ENCODE data around the gene KRTAP4-16.
"Not testable (repeated sequence)": the region's sequence is repeated elsewhere in the genome, so short reads cannot be mapped to it uniquely, and the experiment has no call there.

KRTAP4-16 gene

GRCh38 chr17:41065829-41066624 is 36.0 kb downstream of the KRTAP4-16 start, which contains the start of gene KRTAP2-4:
KRTAP2-4 (minus strand) TSS chr17:41065879; CDS start chr17:41065845, 34 bp downstream.
- H3K27ac ChIP-seq (ENCODE audit: low read depth, low read length) = no peak within 1 kb of the TSS
- no peak within 1 kb of the TSS for H2BK120ac ChIP-seq (ENCODE audit: low read depth, low read length)
- DNase-seq = no peak
- H2BK15ac ChIP-seq (replicated peaks; ENCODE audit: low read depth) = no peak within 1 kb of the TSS
- no peaks in the 10 kb centered on the region for H3K27me3 ChIP-seq (ENCODE audit: insufficient read depth, low read length, poor library complexity)
- H3K4me3 ChIP-seq (ENCODE audit: low read length) = no peak within 1 kb of the TSS
- no peak within 1 kb of the TSS for H3K56ac ChIP-seq (ENCODE audit: low read length)
- no peak within 1 kb of the TSS for H3K4me2 ChIP-seq (ENCODE audit: low read length)
- no peak within 1 kb of the TSS for H3K9ac ChIP-seq (ENCODE audit: low read length)
- no peak within 1 kb of the TSS for H3K4ac ChIP-seq (ENCODE audit: low read depth, low read length)
- H3K79me1 ChIP-seq (ENCODE audit: low read length) = no peaks in the 10 kb centered on the region
- no peaks in the 10 kb centered on the region for H3K79me2 ChIP-seq (ENCODE audit: control insufficient read depth, insufficient read depth, low read length)
- H3K4me1 ChIP-seq (ENCODE audit: control insufficient read depth, low read depth, low read length) = no peaks in the 10 kb centered on the region
- H4K5ac ChIP-seq (ENCODE audit: low read length) = no peak within 1 kb of the TSS
- no CpG with 5 or more reads among the region's 6 CpGs for whole genome bisulfite sequencing (ENCODE audit: extremely low coverage, insufficient coverage, low lambda C conversion rate)
- H3K23ac ChIP-seq (ENCODE audit: low read length) = no peak within 1 kb of the TSS
- no peak within 1 kb of the TSS for H2BK5ac ChIP-seq (ENCODE audit: low read length)
- H4K8ac ChIP-seq (ENCODE audit: low read depth, low read length) = no peak within 1 kb of the TSS
- no peak within 1 kb of the TSS for H2AK5ac ChIP-seq (ENCODE audit: low read length)
- H3K18ac ChIP-seq (ENCODE audit: low read length) = no peak within 1 kb of the TSS
- no peaks in the 10 kb centered on the region for H3K36me3 ChIP-seq (ENCODE audit: control insufficient read depth, insufficient read depth, low read length)

GRCh38 chr17:41065016-41065689 is 36.9 kb downstream of the KRTAP4-16 start:
- not testable (repeated sequence) for H3K23ac ChIP-seq (ENCODE audit: low read length); H3K56ac ChIP-seq (ENCODE audit: low read length); H2BK15ac ChIP-seq (replicated peaks; ENCODE audit: low read depth); H3K18ac ChIP-seq (ENCODE audit: low read length); H2BK5ac ChIP-seq (ENCODE audit: low read length); DNase-seq; H4K8ac ChIP-seq (ENCODE audit: low read depth, low read length); H3K4me3 ChIP-seq (ENCODE audit: low read length); H3K9ac ChIP-seq (ENCODE audit: low read length); H3K27ac ChIP-seq (ENCODE audit: low read depth, low read length); H3K4me2 ChIP-seq (ENCODE audit: low read length); H3K27me3 ChIP-seq (ENCODE audit: insufficient read depth, low read length, poor library complexity); H3K4me1 ChIP-seq (ENCODE audit: control insufficient read depth, low read depth, low read length); H3K4ac ChIP-seq (ENCODE audit: low read depth, low read length); H4K5ac ChIP-seq (ENCODE audit: low read length); H2BK120ac ChIP-seq (ENCODE audit: low read depth, low read length); H3K79me1 ChIP-seq (ENCODE audit: low read length); H3K79me2 ChIP-seq (ENCODE audit: control insufficient read depth, insufficient read depth, low read length); H3K36me3 ChIP-seq (ENCODE audit: control insufficient read depth, insufficient read depth, low read length); H2AK5ac ChIP-seq (ENCODE audit: low read length)
- no CpG with 5 or more reads among the region's 16 CpGs for WGBS (ENCODE audit: extremely low coverage, insufficient coverage, low lambda C conversion rate)

DNA sequence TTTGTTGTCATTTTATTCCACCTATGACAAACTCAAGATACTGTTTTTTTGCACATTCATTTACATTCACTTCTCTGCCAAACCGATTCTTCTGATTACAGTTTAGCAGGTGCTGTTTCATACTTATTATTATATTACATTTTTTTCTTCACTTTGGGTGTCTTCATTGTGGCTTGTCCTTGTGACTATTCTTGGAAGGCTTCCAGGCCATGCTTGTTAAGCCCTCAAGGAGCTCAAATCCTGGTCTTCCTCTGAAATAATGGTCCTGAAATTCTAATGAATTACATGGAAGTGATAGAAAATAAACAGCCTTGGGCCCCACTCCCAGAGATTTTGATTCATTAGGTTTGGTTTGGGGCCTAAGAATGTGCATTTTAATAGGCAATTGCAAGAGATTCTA is 37.7 kb downstream of the KRTAP4-16 start:
- no peak overlapping the region for H3K9ac ChIP-seq (ENCODE audit: low read length)
- no peak overlapping the region for H3K27ac ChIP-seq (ENCODE audit: low read depth, low read length)
- no peak overlapping the region for H3K4me3 ChIP-seq (ENCODE audit: low read length)
- no peaks in the 10 kb centered on the region for H3K27me3 ChIP-seq (ENCODE audit: insufficient read depth, low read length, poor library complexity)
- H2BK120ac ChIP-seq (ENCODE audit: low read depth, low read length) = no peak overlapping the region
- H3K18ac ChIP-seq (ENCODE audit: low read length) = no peak overlapping the region
- H3K23ac ChIP-seq (ENCODE audit: low read length) = no peak overlapping the region
- no peak overlapping the region for H4K8ac ChIP-seq (ENCODE audit: low read depth, low read length)
- no peaks in the 10 kb centered on the region for H3K36me3 ChIP-seq (ENCODE audit: control insufficient read depth, insufficient read depth, low read length)
- WGBS (ENCODE audit: extremely low coverage, insufficient coverage, low lambda C conversion rate) = no CpG with 5 or more reads among the region's 1 CpG
- H2AK5ac ChIP-seq (ENCODE audit: low read length) = no peak overlapping the region
- H3K4ac ChIP-seq (ENCODE audit: low read depth, low read length) = no peak overlapping the region
- no peak for DNase-seq
- H3K4me1 ChIP-seq (ENCODE audit: control insufficient read depth, low read depth, low read length) = no peaks in the 10 kb centered on the region
- H3K79me2 ChIP-seq (ENCODE audit: control insufficient read depth, insufficient read depth, low read length) = no peaks in the 10 kb centered on the region
- no peaks in the 10 kb centered on the region for H3K79me1 ChIP-seq (ENCODE audit: low read length)
- H4K5ac ChIP-seq (ENCODE audit: low read length) = no peak overlapping the region
- no peak overlapping the region for H3K4me2 ChIP-seq (ENCODE audit: low read length)
- no peak overlapping the region for H2BK5ac ChIP-seq (ENCODE audit: low read length)
- H2BK15ac ChIP-seq (replicated peaks; ENCODE audit: low read depth) = no peak overlapping the region
- no peak overlapping the region for H3K56ac ChIP-seq (ENCODE audit: low read length)

GRCh38 chr17:41063449-41063848 is 38.6 kb downstream of the KRTAP4-16 start:
- Histone ChIP-seq H3K4me2 (ENCODE audit: low read length) (no peak overlapping the region), H2BK5ac (ENCODE audit: low read length) (no peak overlapping the region), H2BK120ac (ENCODE audit: low read depth, low read length) (no peak overlapping the region), H3K23ac (ENCODE audit: low read length) (no peak overlapping the region), H3K4ac (ENCODE audit: low read depth, low read length) (no peak overlapping the region), H3K4me3 (ENCODE audit: low read length) (no peak overlapping the region), H3K9ac (ENCODE audit: low read length) (no peak overlapping the region), H2BK15ac (replicated peaks; ENCODE audit: low read depth) (no peak overlapping the region), H4K5ac (ENCODE audit: low read length) (no peak overlapping the region), H3K56ac (ENCODE audit: low read length) (no peak overlapping the region), H3K27me3 (ENCODE audit: insufficient read depth, low read length, poor library complexity) (no peaks in the 10 kb centered on the region), H4K8ac (ENCODE audit: low read depth, low read length) (no peak overlapping the region), H3K4me1 (ENCODE audit: control insufficient read depth, low read depth, low read length) (no peaks in the 10 kb centered on the region), H3K79me1 (ENCODE audit: low read length) (no peaks in the 10 kb centered on the region), H3K27ac (ENCODE audit: low read depth, low read length) (no peak overlapping the region), H3K79me2 (ENCODE audit: control insufficient read depth, insufficient read depth, low read length) (no peaks in the 10 kb centered on the region), H2AK5ac (ENCODE audit: low read length) (no peak overlapping the region), H3K36me3 (ENCODE audit: control insufficient read depth, insufficient read depth, low read length) (no peaks in the 10 kb centered on the region), H3K18ac (ENCODE audit: low read length) (no peak overlapping the region)
- no peak for DNase-seq
- no CpG with 5 or more reads among the region's 4 CpGs for WGBS (ENCODE audit: extremely low coverage, insufficient coverage, low lambda C conversion rate)

- Histone ChIP-seq H3K4ac (ENCODE audit: low read depth, low read length) (no peak overlapping the region), H3K4me3 (ENCODE audit: low read length) (no peak overlapping the region), H2BK120ac (ENCODE audit: low read depth, low read length) (no peak overlapping the region), H3K27me3 (ENCODE audit: insufficient read depth, low read length, poor library complexity) (no peaks in the 10 kb centered on the region), H2BK5ac (ENCODE audit: low read length) (no peak overlapping the region), H3K36me3 (ENCODE audit: control insufficient read depth, insufficient read depth, low read length) (no peaks in the 10 kb centered on the region), H3K4me2 (ENCODE audit: low read length) (no peak overlapping the region), H3K23ac (ENCODE audit: low read length) (no peak overlapping the region), H4K8ac (ENCODE audit: low read depth, low read length) (no peak overlapping the region), H3K18ac (ENCODE audit: low read length) (no peak overlapping the region), H3K4me1 (ENCODE audit: control insufficient read depth, low read depth, low read length) (no peaks in the 10 kb centered on the region), H4K5ac (ENCODE audit: low read length) (no peak overlapping the region), H3K56ac (ENCODE audit: low read length) (no peak overlapping the region), H3K27ac (ENCODE audit: low read depth, low read length) (no peak overlapping the region), H3K79me2 (ENCODE audit: control insufficient read depth, insufficient read depth, low read length) (no peaks in the 10 kb centered on the region), H3K79me1 (ENCODE audit: low read length) (no peaks in the 10 kb centered on the region), H2AK5ac (ENCODE audit: low read length) (no peak overlapping the region), H3K9ac (ENCODE audit: low read length) (no peak overlapping the region), H2BK15ac (replicated peaks; ENCODE audit: low read depth) (no peak overlapping the region)
- 100% methylated on average over 1 of the region's 1 CpG for WGBS (ENCODE audit: extremely low coverage, insufficient coverage, low lambda C conversion rate)
- DNase-seq = peak; percentile 10
Observed at GRCh38 chr17:41061964-41062363, 40.0 kb downstream of the KRTAP4-16 start.

Measured in mesendoderm (in vitro differentiated cells).